PFSK-1 (cell line): Measurements from ENCODE around the gene ATRN.

Experiments used
- FOXP2 ChIP-seq: optimal IDR thresholded peaks from 2 replicates; pipeline ENCODE3; 2011; ENCODE audit warnings: borderline replicate concordance, control low read depth, inconsistent platforms; ENCODE audit not compliant: insufficient read depth; ENCODE audit errors: extremely low read length, extremely low read depth
- POLR2AphosphoS5 ChIP-seq: IDR thresholded peaks from 2 replicates; pipeline ENCODE4 v1.6.1; 2012; ENCODE audit warnings: low read depth, mild to moderate bottlenecking, control low read depth, low read length, moderate library complexity
- TAF1 ChIP-seq: IDR thresholded peaks from 2 replicates; pipeline ENCODE4 v1.6.1; 2012; ENCODE audit warnings: low read length, control low read depth, borderline replicate concordance; ENCODE audit not compliant: insufficient read depth
- TF ChIP-seq, protein P1 (sequence below), 2 experiments: IDR thresholded peaks; 2 replicates each; pipeline versions ENCODE4 v1.6.1 to v1.8.0; 2011 to 2012; ENCODE audit warnings: low read depth in 2 of 2, low read length in 2 of 2, control low read depth in 1 of 2, inconsistent platforms in 1 of 2, mild to moderate bottlenecking in 1 of 2, moderate library complexity in 1 of 2; ENCODE audit not compliant: insufficient read depth in 1 of 2

DNA sequence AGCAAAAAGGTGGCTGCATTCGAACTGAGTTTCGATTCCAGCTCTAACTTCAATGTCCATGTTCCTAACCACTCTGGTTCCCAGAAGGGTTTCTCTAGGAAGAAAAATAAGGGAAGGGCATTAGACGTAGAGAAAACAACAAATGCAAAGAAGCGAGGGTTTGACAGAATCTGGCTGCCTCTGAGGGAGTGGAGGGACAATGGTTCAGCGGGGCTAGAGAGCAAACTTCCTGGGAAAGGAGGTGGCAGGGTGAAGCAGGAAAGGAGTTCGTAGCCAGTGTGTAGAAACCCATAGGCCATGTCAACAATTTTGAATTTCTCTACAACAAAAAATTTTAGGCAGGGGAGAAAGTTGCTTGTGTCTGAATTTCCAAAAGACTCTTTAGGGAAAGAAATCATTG, 48.8 kb upstream of the ATRN start:
- TF ChIP-seq, protein P1, sequence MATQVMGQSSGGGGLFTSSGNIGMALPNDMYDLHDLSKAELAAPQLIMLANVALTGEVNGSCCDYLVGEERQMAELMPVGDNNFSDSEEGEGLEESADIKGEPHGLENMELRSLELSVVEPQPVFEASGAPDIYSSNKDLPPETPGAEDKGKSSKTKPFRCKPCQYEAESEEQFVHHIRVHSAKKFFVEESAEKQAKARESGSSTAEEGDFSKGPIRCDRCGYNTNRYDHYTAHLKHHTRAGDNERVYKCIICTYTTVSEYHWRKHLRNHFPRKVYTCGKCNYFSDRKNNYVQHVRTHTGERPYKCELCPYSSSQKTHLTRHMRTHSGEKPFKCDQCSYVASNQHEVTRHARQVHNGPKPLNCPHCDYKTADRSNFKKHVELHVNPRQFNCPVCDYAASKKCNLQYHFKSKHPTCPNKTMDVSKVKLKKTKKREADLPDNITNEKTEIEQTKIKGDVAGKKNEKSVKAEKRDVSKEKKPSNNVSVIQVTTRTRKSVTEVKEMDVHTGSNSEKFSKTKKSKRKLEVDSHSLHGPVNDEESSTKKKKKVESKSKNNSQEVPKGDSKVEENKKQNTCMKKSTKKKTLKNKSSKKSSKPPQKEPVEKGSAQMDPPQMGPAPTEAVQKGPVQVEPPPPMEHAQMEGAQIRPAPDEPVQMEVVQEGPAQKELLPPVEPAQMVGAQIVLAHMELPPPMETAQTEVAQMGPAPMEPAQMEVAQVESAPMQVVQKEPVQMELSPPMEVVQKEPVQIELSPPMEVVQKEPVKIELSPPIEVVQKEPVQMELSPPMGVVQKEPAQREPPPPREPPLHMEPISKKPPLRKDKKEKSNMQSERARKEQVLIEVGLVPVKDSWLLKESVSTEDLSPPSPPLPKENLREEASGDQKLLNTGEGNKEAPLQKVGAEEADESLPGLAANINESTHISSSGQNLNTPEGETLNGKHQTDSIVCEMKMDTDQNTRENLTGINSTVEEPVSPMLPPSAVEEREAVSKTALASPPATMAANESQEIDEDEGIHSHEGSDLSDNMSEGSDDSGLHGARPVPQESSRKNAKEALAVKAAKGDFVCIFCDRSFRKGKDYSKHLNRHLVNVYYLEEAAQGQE (IDR thresholded peaks at IDR 0.05; ENCODE audit: insufficient read depth in 1 of 2, low read depth in 2 of 2, low read length in 2 of 2) = no peak
- no peak for TF ChIP-seq POLR2AphosphoS5
- no peak for TF ChIP-seq TAF1
- no peak for TF ChIP-seq FOXP2
